Osteoblast (primary cell): ENCODE data around the gene AZIN2. TPM values are rescaled to one million over a fixed set of nuclear protein-coding genes. Genes with fewer than 3 reads are reported as not detected.
A peak's percentile ranks its signal among the peaks of the same experiment; 100 is the strongest.

Experiments used
- DNase-seq: peaks from one replicate; pipeline ENCODE4 v3.0.0; 2011; ENCODE audit warnings: low spot score, mixed read lengths; ENCODE audit not compliant: insufficient read length; ENCODE audit errors: missing footprints
- H2AFZ ChIP-seq: 2 replicates; pipeline ENCODE4 v1.6.0; 2011; ENCODE audit warnings: mild to moderate bottlenecking, low read length
- H3K27ac ChIP-seq: 2 replicates; pipeline ENCODE4 v1.5.1; 2011; ENCODE audit warnings: mild to moderate bottlenecking, low read depth, low read length, moderate library complexity
- H3K27me3 ChIP-seq: 2 replicates; pipeline ENCODE4 v1.6.0; 2012; ENCODE audit warnings: mild to moderate bottlenecking, control low read depth, inconsistent platforms, low read length, moderate library complexity; ENCODE audit not compliant: insufficient read depth
- H3K36me3 ChIP-seq: 2 replicates; pipeline ENCODE4 v1.5.1; 2011; ENCODE audit warnings: mild to moderate bottlenecking, low read length, control low read depth, moderate library complexity; ENCODE audit not compliant: insufficient read depth
- H3K4me1 ChIP-seq: 2 replicates; pipeline ENCODE4 v1.5.1; 2011; ENCODE audit warnings: mild to moderate bottlenecking, low read length, control low read depth, moderate library complexity; ENCODE audit not compliant: insufficient read depth
- H3K4me2 ChIP-seq: 2 replicates; pipeline ENCODE4 v1.6.0; 2011; ENCODE audit warnings: mild to moderate bottlenecking, low read length; ENCODE audit not compliant: insufficient read depth
- H3K4me3 ChIP-seq: fragments of 200-600 bp; sonication (generic); 3 replicates; pipeline ENCODE4 v1.5.1; 2012; ENCODE audit warnings: mild to moderate bottlenecking, low read length, inconsistent platforms; ENCODE audit not compliant: insufficient read depth
- H3K79me2 ChIP-seq: 2 replicates; pipeline ENCODE4 v1.6.0; 2012; ENCODE audit warnings: mild to moderate bottlenecking, low read length, control low read depth, inconsistent platforms; ENCODE audit not compliant: insufficient read depth
- H3K9me3 ChIP-seq: 2 replicates; pipeline ENCODE4 v1.5.1; 2011; ENCODE audit warnings: low read depth, low read length, control low read depth
- H4K20me1 ChIP-seq: 2 replicates; pipeline ENCODE4 v1.6.0; 2012; ENCODE audit warnings: mild to moderate bottlenecking, low read length, control low read depth; ENCODE audit not compliant: insufficient read depth
- total RNA-seq: library from RNA; depleted of rRNA; stranded (reverse); fragments of >200 nt; gene quantifications from 2 replicates; pipeline ENCODE4 v1.2.3, GENCODE V29; 2012
- TF ChIP-seq, protein P1 (sequence below): IDR thresholded peaks from 2 replicates; pipeline ENCODE4 v1.5.1; 2011; ENCODE audit warnings: mild to moderate bottlenecking, low read depth, low read length, moderate library complexity; ENCODE audit errors: extremely low read depth

The AZIN2 gene
- total RNA-seq, 1 donor, result 18.8 TPM

DNA sequence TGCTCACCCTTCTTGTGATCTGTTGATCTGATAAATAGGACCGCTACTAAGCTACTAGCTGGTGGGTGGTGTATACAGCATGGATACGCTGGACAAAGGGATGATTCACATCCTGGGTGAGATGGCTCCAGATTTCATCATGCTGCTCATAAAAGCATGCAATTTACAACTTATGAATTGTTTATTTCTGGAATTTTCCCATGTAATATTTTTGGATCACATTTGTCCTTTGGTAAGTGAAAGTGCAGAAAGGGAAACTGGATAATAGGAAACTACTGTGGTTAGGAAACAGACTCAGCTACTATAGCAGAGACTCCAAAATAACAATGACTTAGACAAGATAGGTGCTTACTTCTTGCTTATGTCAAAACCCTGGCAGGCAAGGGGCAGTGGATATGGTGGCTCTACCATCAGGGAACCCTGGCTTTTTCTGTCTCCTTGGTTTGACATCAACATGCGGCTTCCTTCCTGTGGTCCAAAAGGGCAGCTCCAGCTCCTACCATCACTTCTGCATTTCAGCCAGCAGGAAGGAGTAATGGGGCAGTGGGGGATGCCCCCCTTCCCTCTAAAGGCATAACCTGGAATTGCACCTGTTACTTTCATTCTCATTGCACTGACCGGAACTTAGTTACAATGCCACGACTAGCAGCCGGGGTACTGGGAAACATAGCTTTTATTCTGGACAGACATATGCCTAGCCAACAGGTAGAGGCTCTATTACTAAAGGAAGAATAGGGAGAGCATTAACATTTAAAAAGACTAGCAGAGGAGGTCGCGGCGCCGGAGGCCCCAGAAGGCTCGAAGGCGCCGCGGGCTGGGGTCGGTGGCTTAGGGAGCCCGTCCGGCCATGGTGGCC, 30.5 kb upstream of the AZIN2 start:
- no peak overlapping the region for H2AFZ ChIP-seq
- peak; percentile 89 for DNase-seq
- H3K4me1 ChIP-seq, result peaks cover 13% of the 10 kb centered on the region
- H4K20me1 ChIP-seq, result no peaks in the 10 kb centered on the region
- peak overlapping the region; percentile 84 for H3K27ac ChIP-seq
- TF ChIP-seq, protein P1, sequence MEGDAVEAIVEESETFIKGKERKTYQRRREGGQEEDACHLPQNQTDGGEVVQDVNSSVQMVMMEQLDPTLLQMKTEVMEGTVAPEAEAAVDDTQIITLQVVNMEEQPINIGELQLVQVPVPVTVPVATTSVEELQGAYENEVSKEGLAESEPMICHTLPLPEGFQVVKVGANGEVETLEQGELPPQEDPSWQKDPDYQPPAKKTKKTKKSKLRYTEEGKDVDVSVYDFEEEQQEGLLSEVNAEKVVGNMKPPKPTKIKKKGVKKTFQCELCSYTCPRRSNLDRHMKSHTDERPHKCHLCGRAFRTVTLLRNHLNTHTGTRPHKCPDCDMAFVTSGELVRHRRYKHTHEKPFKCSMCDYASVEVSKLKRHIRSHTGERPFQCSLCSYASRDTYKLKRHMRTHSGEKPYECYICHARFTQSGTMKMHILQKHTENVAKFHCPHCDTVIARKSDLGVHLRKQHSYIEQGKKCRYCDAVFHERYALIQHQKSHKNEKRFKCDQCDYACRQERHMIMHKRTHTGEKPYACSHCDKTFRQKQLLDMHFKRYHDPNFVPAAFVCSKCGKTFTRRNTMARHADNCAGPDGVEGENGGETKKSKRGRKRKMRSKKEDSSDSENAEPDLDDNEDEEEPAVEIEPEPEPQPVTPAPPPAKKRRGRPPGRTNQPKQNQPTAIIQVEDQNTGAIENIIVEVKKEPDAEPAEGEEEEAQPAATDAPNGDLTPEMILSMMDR, result peak; percentile 18
- H3K36me3 ChIP-seq, result no peaks in the 10 kb centered on the region
- H3K4me2 ChIP-seq, result peak overlapping the region; percentile 75
- no peaks in the 10 kb centered on the region for H3K79me2 ChIP-seq
- no peaks in the 10 kb centered on the region for H3K27me3 ChIP-seq
- no peaks in the 10 kb centered on the region for H3K9me3 ChIP-seq
- H3K4me3 ChIP-seq, result peak overlapping the region; percentile 15

GRCh38 chr1:33055210-33056008, 25.5 kb upstream of the AZIN2 start:
- Histone ChIP-seq H3K4me1 (peaks cover 7% of the 10 kb centered on the region), H3K4me2 (no peak overlapping the region), H2AFZ (no peak overlapping the region), H3K27me3 (no peaks in the 10 kb centered on the region), H3K27ac (no peak overlapping the region), H3K4me3 (no peak overlapping the region), H3K79me2 (no peaks in the 10 kb centered on the region), H3K36me3 (no peaks in the 10 kb centered on the region), H3K9me3 (no peaks in the 10 kb centered on the region), H4K20me1 (no peaks in the 10 kb centered on the region)
- peak; percentile 97 for DNase-seq
- TF ChIP-seq, protein P1, result peak; percentile 84

DNA sequence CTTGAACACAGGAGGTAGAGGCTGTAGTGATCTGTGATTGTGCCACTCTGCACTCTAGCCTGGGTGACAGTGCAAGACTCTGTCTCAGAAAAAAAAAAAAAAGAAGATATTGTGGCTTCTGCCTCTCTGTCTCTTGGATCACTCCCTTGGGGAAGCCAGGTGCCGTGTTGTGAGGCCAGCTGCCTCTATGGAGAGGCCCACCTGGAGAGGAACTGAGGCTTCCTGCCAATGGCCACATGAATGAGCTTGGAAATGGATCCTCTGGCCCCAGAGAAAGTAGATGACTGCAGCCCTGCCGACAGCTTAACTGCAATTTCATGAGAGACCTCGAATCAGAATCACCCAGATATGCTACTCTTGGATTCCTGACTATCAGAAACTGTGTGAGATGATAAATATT, 24.5 kb upstream of the AZIN2 start:
- no peak overlapping the region for H3K4me3 ChIP-seq
- H3K27ac ChIP-seq, result no peak overlapping the region
- TF ChIP-seq, protein P1, result no peak
- peaks cover 12% of the 10 kb centered on the region for H3K4me1 ChIP-seq
- H3K27me3 ChIP-seq, result no peaks in the 10 kb centered on the region
- H3K36me3 ChIP-seq, result no peaks in the 10 kb centered on the region
- no peak overlapping the region for H3K4me2 ChIP-seq
- no peaks in the 10 kb centered on the region for H3K9me3 ChIP-seq
- DNase-seq, result no peak
- no peak overlapping the region for H2AFZ ChIP-seq
- no peaks in the 10 kb centered on the region for H3K79me2 ChIP-seq
- no peaks in the 10 kb centered on the region for H4K20me1 ChIP-seq

DNA sequence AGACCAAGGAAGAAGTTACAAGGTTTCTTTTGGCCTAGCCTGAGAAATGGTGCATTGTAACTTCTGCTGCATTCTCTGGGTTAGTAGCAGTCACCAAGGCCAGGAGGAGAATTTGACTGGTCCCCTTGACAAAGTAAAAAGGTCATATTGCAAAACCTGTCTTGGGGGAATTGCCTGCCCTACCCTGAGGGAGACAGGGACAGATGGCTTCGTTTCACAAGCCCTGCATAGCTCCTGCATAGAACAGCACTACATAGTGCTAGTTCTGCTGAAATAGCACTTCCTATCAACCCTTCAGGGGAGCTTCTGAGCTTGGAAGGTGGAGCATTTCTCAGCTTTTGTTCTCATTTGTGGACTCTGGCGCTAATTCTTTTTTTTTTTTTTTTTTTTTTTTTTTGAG, 23.9 kb upstream of the AZIN2 start:
- H3K9me3 ChIP-seq, result no peaks in the 10 kb centered on the region
- H3K36me3 ChIP-seq, result no peaks in the 10 kb centered on the region
- no peak overlapping the region for H3K4me3 ChIP-seq
- TF ChIP-seq, protein P1, result no peak
- H2AFZ ChIP-seq, result no peak overlapping the region
- H3K4me2 ChIP-seq, result no peak overlapping the region
- no peak overlapping the region for H3K27ac ChIP-seq
- no peaks in the 10 kb centered on the region for H3K79me2 ChIP-seq
- H3K4me1 ChIP-seq, result peaks cover 12% of the 10 kb centered on the region
- no peaks in the 10 kb centered on the region for H3K27me3 ChIP-seq
- no peaks in the 10 kb centered on the region for H4K20me1 ChIP-seq
- DNase-seq, result no peak
